Suprapubic skin (tissue), 3 donors: ENCODE measurements around the gene FAM210B.

Source experiments
- CTCF ChIP-seq, 2 donors: fragments of 200-600 bp in 1 of 2; fragments of 450-650 bp in 1 of 2; sonication (generic) in 1 of 2; IDR thresholded peaks; one replicate each; pipeline ENCODE4 v1.5.1; 2016 to 2019; ENCODE audit warnings: antibody characterized with exemption in 2 of 2, mild to moderate bottlenecking in 1 of 2, moderate library complexity in 1 of 2
- POLR2AphosphoS5 ChIP-seq, 3 donors: sonication (generic); formaldehyde crosslinking; IDR thresholded peaks; one replicate each; pipeline ENCODE4 v1.6.1; 2017; ENCODE audit warnings: antibody characterized with exemption in 3 of 3

GRCh38 chr20:56360908-56361205 lies 2.1 kb downstream of the FAM210B start:
- TF ChIP-seq CTCF (IDR thresholded peaks at IDR 0.05) (no peak), POLR2AphosphoS5 (IDR thresholded peaks at IDR 0.05) (no peak)
